K562 (cell line): Measurements from ENCODE around the gene CASKIN1. TPM values are rescaled to one million over a fixed set of nuclear protein-coding genes. Genes with fewer than 3 reads are reported as not detected.

Source experiments
- AFF1 ChIP-seq, 2 experiments: fragments of 450-650 bp; IDR thresholded peaks; 2 replicates each; pipeline ENCODE4 v1.6.1; 2018; ENCODE audit warnings: mild to moderate bottlenecking in 2 of 2, low read depth in 1 of 2; ENCODE audit not compliant: partially characterized antibody in 2 of 2
- E2F6 ChIP-seq, 2 experiments: IDR thresholded peaks; 2 replicates each; pipeline ENCODE4 v1.6.1; 2011; ENCODE audit warnings: borderline replicate concordance in 1 of 2, control low read depth in 1 of 2, low read depth in 1 of 2, low read length in 1 of 2, mild to moderate bottlenecking in 1 of 2, mixed read lengths in 1 of 2, moderate library complexity in 1 of 2; ENCODE audit not compliant: insufficient read depth in 1 of 2, insufficient read length in 1 of 2, poor library complexity in 1 of 2, severe bottlenecking in 1 of 2; ENCODE audit errors: extremely low read depth in 1 of 2
- EHMT2 ChIP-seq: fragments of 450-650 bp; IDR thresholded peaks from 2 replicates; pipeline ENCODE4 v1.6.1; 2018; ENCODE audit warnings: antibody characterized with exemption
- FIP1L1 ChIP-seq: fragments of 200-400 bp; formaldehyde crosslinking; IDR thresholded peaks from 2 replicates; pipeline ENCODE4 v1.6.1; 2018; ENCODE audit warnings: mild to moderate bottlenecking, low read depth, low read length; ENCODE audit not compliant: poor library complexity, severe bottlenecking
- GTF2E2 ChIP-seq: fragments of 200-800 bp; sonication (Bioruptor generic); IDR thresholded peaks from 2 replicates; pipeline ENCODE4 v1.6.1; 2016; ENCODE audit warnings: missing genetic modification characterization, missing compliant biosample characterization
- HMG20B ChIP-seq: fragments of 250-450 bp; sonication (Bioruptor Pico); IDR thresholded peaks from 2 replicates; pipeline ENCODE4 v1.5.0; 2021; ENCODE audit warnings: mild to moderate bottlenecking
- MBD2 ChIP-seq: sonication (generic); IDR thresholded peaks from 2 replicates; pipeline ENCODE4 v1.6.1; 2016; ENCODE audit warnings: low read depth, borderline replicate concordance
- MEIS2 ChIP-seq: fragments of 450-650 bp; IDR thresholded peaks from 2 replicates; pipeline ENCODE4 v1.6.1; 2014; ENCODE audit warnings: mild to moderate bottlenecking; ENCODE audit not compliant: partially characterized antibody
- MTA2 ChIP-seq: fragments of 450-650 bp; IDR thresholded peaks from 2 replicates; pipeline ENCODE4 v1.6.1; 2016; ENCODE audit warnings: low read depth
- NFATC3 ChIP-seq: fragments of 450-650 bp; IDR thresholded peaks from 2 replicates; pipeline ENCODE4 v1.6.1; 2017; ENCODE audit warnings: mild to moderate bottlenecking
- NRF1 ChIP-seq, 2 experiments: fragments of 450-650 bp; IDR thresholded peaks in 1 of 2; conservative IDR thresholded peaks in 1 of 2; 2 replicates each; pipeline ENCODE4 v1.6.1; 2014; ENCODE audit warnings: mild to moderate bottlenecking in 2 of 2
- POLR2G ChIP-seq: fragments of 200-400 bp; formaldehyde crosslinking; IDR thresholded peaks from 2 replicates; pipeline ENCODE4 v1.6.1; 2017; ENCODE audit warnings: low read depth, mild to moderate bottlenecking, antibody characterized with exemption, low read length, moderate library complexity
- POU5F1 ChIP-seq: fragments of 150-350 bp; IDR thresholded peaks from 2 replicates; pipeline ENCODE4 v1.6.1; 2014; ENCODE audit warnings: borderline replicate concordance, low read length, low read depth, mild to moderate bottlenecking; ENCODE audit not compliant: partially characterized antibody
- PTRF ChIP-seq: fragments of 450-650 bp; IDR thresholded peaks from 2 replicates; pipeline ENCODE4 v1.6.1; 2016; ENCODE audit warnings: mild to moderate bottlenecking, missing genetic modification characterization, missing compliant biosample characterization
- SIRT6 ChIP-seq: IDR thresholded peaks from one replicate; pipeline ENCODE4 v1.6.1; 2012; ENCODE audit warnings: low read depth, mild to moderate bottlenecking, control low read depth, inconsistent platforms, low read length, moderate library complexity
- SRF ChIP-seq, 2 experiments: fragments of 250-450, 450-650 bp in 1 of 2; sonication (Bioruptor Pico) in 1 of 2; sonication (generic) in 1 of 2; formaldehyde crosslinking; IDR thresholded peaks; 2 replicates each; pipeline versions ENCODE4 v1.5.0 to v1.5.1; 2020 to 2022; ENCODE audit warnings: mild to moderate bottlenecking in 1 of 2, missing genetic modification reagents in 1 of 2
- ZNF253 ChIP-seq: fragments of 250-450 bp; sonication (Bioruptor Pico); conservative IDR thresholded peaks from 2 replicates; pipeline ENCODE4 v1.6.1; 2021; ENCODE audit warnings: mild to moderate bottlenecking
- polyA plus RNA-seq, 8 experiments: library from polyadenylated mRNA; depleted of rRNA in 4 of 8; stranded (reverse) in 5 of 8; unstranded in 3 of 8; fragments of >200 nt; fragmentation: Nextera tagmentation in 2 of 8; fragmentation: Illumina TruSeq in 1 of 8; extraction: Ambion mirVana in 2 of 8; extraction: Trizol in 1 of 8; gene quantifications; 2 replicates each; pipeline versions ENCODE4 v1.2.1 to v1.2.3, GENCODE V29; 2011 to 2014; ENCODE audit warnings: inconsistent platforms in 1 of 8, missing spikeins in 1 of 8
- total RNA-seq, 7 experiments: library from RNA; depleted of rRNA in 6 of 7; stranded (reverse); fragments of >200 nt in 6 of 7; fragmentation: Illumina TruSeq in 2 of 7; extraction: Trizol in 2 of 7; gene quantifications; 2 replicates each; pipeline versions ENCODE4 v1.2.1 to v1.2.3, GENCODE V29; 2011 to 2021; ENCODE audit warnings: low replicate concordance in 1 of 7
- TF ChIP-seq, protein P1 (sequence below), 2 experiments: fragments of 250-450 bp in 1 of 2; fragments of 450-650 bp in 1 of 2; sonication (Bioruptor Pico) in 1 of 2; IDR thresholded peaks; 2 replicates each; pipeline versions ENCODE4 v1.6.1 to v1.8.0; 2016 to 2021; ENCODE audit warnings: mild to moderate bottlenecking in 2 of 2, moderate library complexity in 2 of 2, missing compliant biosample characterization in 1 of 2, missing genetic modification characterization in 1 of 2

The CASKIN1 gene
- total and polyA plus RNA-seq, 9 of the 15 experiments (the other 6 are each of a cell fraction or from before 2014, with no cell fraction given) = 0.15 to 4.5 (median 1.5) TPM; not detected in 2

GRCh38 chr16:2223221-2223941, 27.0 kb upstream of the CASKIN1 start, which contains the start of gene E4F1 (continued):
- TF ChIP-seq E2F6 (IDR thresholded peaks at IDR 0.05; ENCODE audit: borderline replicate concordance in 1 of 2, extremely low read depth in 1 of 2, insufficient read depth in 1 of 2, insufficient read length in 1 of 2, low read depth in 1 of 2, low read length in 1 of 2, poor library complexity in 1 of 2, severe bottlenecking in 1 of 2) (peak in 1 of 2 experiments; percentile 47), POLR2G (peak; percentile 97), MEIS2 (peak; percentile 95), GTF2E2 (tag) (no peak), NRF1 (conservative IDR thresholded peaks at IDR 0.05 in 1 of 2, IDR thresholded peaks at IDR 0.05 in 1 of 2) (peak; percentile 78 to 81), POU5F1 (no peak), MTA2 (no peak), HMG20B (CRISPR knock-in tag) (no peak), MBD2 (peak; percentile 52; the same call in 1 of the 2 replicates), FIP1L1 (peak; percentile 69), EHMT2 (no peak), PTRF (tag) (no peak), SRF (CRISPR knock-in tag; IDR thresholded peaks at IDR 0.05) (peak in 1 of 2 experiments; percentile 94; a peak in 2 of 4 replicates), NFATC3 (no peak), SIRT6 (no peak), ZNF253 (CRISPR knock-in tag) (no peak), AFF1 (IDR thresholded peaks at IDR 0.05; ENCODE audit: low read depth in 1 of 2, partially characterized antibody in 2 of 2) (no peak)
- TF ChIP-seq, protein P1, sequence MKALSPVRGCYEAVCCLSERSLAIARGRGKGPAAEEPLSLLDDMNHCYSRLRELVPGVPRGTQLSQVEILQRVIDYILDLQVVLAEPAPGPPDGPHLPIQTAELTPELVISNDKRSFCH (CRISPR knock-in tag; IDR thresholded peaks at IDR 0.05) = no peak
- TF ChIP-seq, protein P1 (tag; IDR thresholded peaks at IDR 0.05) = no peak
